Glutamatergic neuron (in vitro differentiated cells): ENCODE data around the gene APOB. TPM values are rescaled to one million over a fixed set of nuclear protein-coding genes. Genes with fewer than 3 reads are reported as not detected.

Experiments
- DNase-seq: peaks from one replicate; pipeline ENCODE4 v3.0.0; 2022
- H3K27ac Mint-ChIP-seq: one replicate; pipeline ENCODE4 v1.8.0; 2020; ENCODE audit warnings: mild to moderate bottlenecking, mixed read lengths, inconsistent platforms; ENCODE audit not compliant: unreplicated experiment
- H3K27me3 Mint-ChIP-seq: one replicate; pipeline ENCODE4 v1.8.0; 2020; ENCODE audit warnings: mild to moderate bottlenecking, moderate library complexity, mixed read lengths, inconsistent platforms; ENCODE audit not compliant: unreplicated experiment
- H3K36me3 Mint-ChIP-seq: one replicate; pipeline ENCODE4 v1.8.0; 2020; ENCODE audit warnings: mild to moderate bottlenecking, mixed read lengths, inconsistent platforms; ENCODE audit not compliant: unreplicated experiment
- H3K4me1 Mint-ChIP-seq: one replicate; pipeline ENCODE4 v1.8.0; 2020; ENCODE audit warnings: mild to moderate bottlenecking, low read depth, mixed read lengths, inconsistent platforms; ENCODE audit not compliant: unreplicated experiment
- H3K4me3 Mint-ChIP-seq: one replicate; pipeline ENCODE4 v1.8.0; 2020; ENCODE audit warnings: mild to moderate bottlenecking, mixed read lengths, inconsistent platforms; ENCODE audit not compliant: unreplicated experiment
- H3K9me3 Mint-ChIP-seq: one replicate; pipeline ENCODE4 v1.8.0; 2020; ENCODE audit warnings: mild to moderate bottlenecking, moderate library complexity, mixed read lengths, inconsistent platforms; ENCODE audit not compliant: unreplicated experiment
- CTCF ChIP-seq: fragments of 200-600 bp; sonication (generic); IDR thresholded peaks from one replicate; pipeline ENCODE4 v1.5.0; 2021; ENCODE audit not compliant: partially characterized antibody, unreplicated experiment
- total RNA-seq: library from RNA; stranded (reverse); fragmentation: NEBNext Ultra II Directional; extraction: Animal tissue kit (Norgen Biotek cat#: 25700); gene quantifications from one replicate; pipeline ENCODE4 v1.2.1, GENCODE V29; 2021; ENCODE audit not compliant: unreplicated experiment

Gene APOB
- total RNA-seq, 1 donor from 2014 or later: not detected

GRCh38 chr2:21055879-21056790 is 12.3 kb upstream of the APOB start:
- no peak for DNase-seq
- peaks cover 6% of the 10 kb centered on the region for H3K27me3 Mint-ChIP-seq
- H3K36me3 Mint-ChIP-seq: no peaks in the 10 kb centered on the region
- no peak overlapping the region for H3K27ac Mint-ChIP-seq
- no peak overlapping the region for H3K4me3 Mint-ChIP-seq
- peaks cover 1% of the 10 kb centered on the region for H3K4me1 Mint-ChIP-seq
- H3K9me3 Mint-ChIP-seq: no peaks in the 10 kb centered on the region
- no peak for TF ChIP-seq CTCF

GRCh38 chr2:21055451-21055850 is 11.6 kb upstream of the APOB start:
- Mint-ChIP-seq H3K4me3 (no peak overlapping the region), H3K36me3 (no peaks in the 10 kb centered on the region), H3K27ac (no peak overlapping the region), H3K4me1 (peaks cover 1% of the 10 kb centered on the region), H3K9me3 (no peaks in the 10 kb centered on the region), H3K27me3 (peaks cover 6% of the 10 kb centered on the region)
- no peak for TF ChIP-seq CTCF
- DNase-seq: no peak

GRCh38 chr2:21054011-21054410 is 10.1 kb upstream of the APOB start:
- Mint-ChIP-seq H3K27me3 (peaks cover 6% of the 10 kb centered on the region), H3K9me3 (no peaks in the 10 kb centered on the region), H3K4me1 (peaks cover 1% of the 10 kb centered on the region), H3K27ac (no peak overlapping the region), H3K4me3 (no peak overlapping the region), H3K36me3 (no peaks in the 10 kb centered on the region)
- DNase-seq: no peak
- TF ChIP-seq CTCF: no peak

- H3K4me1 Mint-ChIP-seq: peaks cover 1% of the 10 kb centered on the region
These were observed 8.2 kb upstream of the APOB start for GRCh38 chr2:21052044-21052443.

More at GRCh38 chr2:21052044-21052443, 8.2 kb upstream of the APOB start:
- Mint-ChIP-seq H3K27me3 (peaks cover 3% of the 10 kb centered on the region), H3K36me3 (no peaks in the 10 kb centered on the region), H3K27ac (no peak overlapping the region), H3K9me3 (no peaks in the 10 kb centered on the region), H3K4me3 (no peak overlapping the region)
- TF ChIP-seq CTCF: no peak
- DNase-seq: no peak
